DOHH2 (cell line): ENCODE measurements around the gene IL32.

Experiments
- H3F3A ChIP-seq: fragments of 200-600 bp; sonication (generic), shearing (Covaris generic); 2 replicates; pipeline ENCODE4 v1.6.0; 2016; ENCODE audit warnings: antibody characterized with exemption, mild to moderate bottlenecking; ENCODE audit not compliant: control insufficient read depth, insufficient read depth
- H3K27ac ChIP-seq: fragments of 200-600 bp; sonication (generic); 2 replicates; pipeline ENCODE4 v1.5.1; 2014; ENCODE audit warnings: low read depth, mild to moderate bottlenecking, low read length, moderate library complexity
- H3K27me3 ChIP-seq: fragments of 200-600 bp; sonication (generic); 2 replicates; pipeline ENCODE4 v1.6.1; 2014; ENCODE audit warnings: mild to moderate bottlenecking, low read length, mixed read lengths; ENCODE audit not compliant: control insufficient read depth
- H3K36me3 ChIP-seq: fragments of 200-600 bp; sonication (generic); 2 replicates; pipeline ENCODE4 v1.6.1; 2014; ENCODE audit warnings: mild to moderate bottlenecking, low read length, moderate library complexity, mixed read lengths; ENCODE audit not compliant: control insufficient read depth
- H3K4me1 ChIP-seq: fragments of 200-600 bp; sonication (generic); 2 replicates; pipeline ENCODE4 v1.6.1; 2014; ENCODE audit warnings: mild to moderate bottlenecking, low read length, mixed read lengths; ENCODE audit not compliant: control insufficient read depth
- H3K4me2 ChIP-seq: fragments of 200-600 bp; sonication (generic); 2 replicates; pipeline ENCODE4 v1.6.0; 2014; ENCODE audit warnings: mild to moderate bottlenecking, low read length, moderate library complexity
- H3K4me3 ChIP-seq: fragments of 200-600 bp; sonication (generic); 2 replicates; pipeline ENCODE4 v1.5.1; 2014; ENCODE audit warnings: mild to moderate bottlenecking, low read length, mixed read lengths
- H3K79me2 ChIP-seq: fragments of 200-600 bp; sonication (generic); 2 replicates; pipeline ENCODE4 v1.6.1; 2014; ENCODE audit warnings: mild to moderate bottlenecking, low read length, mixed read lengths; ENCODE audit not compliant: control insufficient read depth
- H3K9me2 ChIP-seq: fragments of 200-600 bp; sonication (generic); replicated peaks from 2 replicates; pipeline ENCODE4 v1.6.1; 2014; ENCODE audit warnings: mild to moderate bottlenecking, low read length, mixed read lengths; ENCODE audit not compliant: control insufficient read depth
- H3K9me3 ChIP-seq: fragments of 200-600 bp; sonication (generic); 2 replicates; pipeline ENCODE4 v1.6.1; 2014; ENCODE audit warnings: antibody characterized with exemption, low read length, mixed read lengths; ENCODE audit not compliant: control insufficient read depth, insufficient read depth
- H4K20me1 ChIP-seq: fragments of 200-600 bp; sonication (generic); 2 replicates; pipeline ENCODE4 v1.6.0; 2014; ENCODE audit warnings: low read depth, mild to moderate bottlenecking, antibody characterized with exemption, low read length, moderate library complexity; ENCODE audit not compliant: control insufficient read depth, insufficient read depth
- CTCF ChIP-seq: fragments of 200-600 bp; sonication (generic); IDR thresholded peaks from one replicate; pipeline ENCODE4 v1.5.1; 2014; ENCODE audit warnings: antibody characterized with exemption, mild to moderate bottlenecking, low read depth, low read length; ENCODE audit not compliant: poor library complexity, severe bottlenecking
- EZH2phosphoT487 ChIP-seq: fragments of 200-600 bp; sonication (generic); IDR thresholded peaks from 2 replicates; pipeline ENCODE4 v1.6.1; 2017; ENCODE audit warnings: borderline replicate concordance, mild to moderate bottlenecking, antibody characterized with exemption, low read length, moderate library complexity, mixed read lengths

IL32 gene

GRCh38 chr16:3065069-3065741 lies at the start of gene IL32:
IL32 (plus strand) TSS chr16:3065640; CDS start chr16:3065812, 172 bp downstream.
- Histone ChIP-seq H3K4me3 (no peak within 1 kb of the TSS), H3K4me2 (no peak within 1 kb of the TSS), H3K36me3 (no peaks in the 10 kb centered on the region), H3K9me2 (no peaks in the 10 kb centered on the region), H3K4me1 (no peaks in the 10 kb centered on the region), H3F3A (no peaks in the 10 kb centered on the region), H3K27me3 (no peaks in the 10 kb centered on the region), H4K20me1 (no peaks in the 10 kb centered on the region), H3K9me3 (no peaks in the 10 kb centered on the region), H3K27ac (no peak within 1 kb of the TSS), H3K79me2 (no peaks in the 10 kb centered on the region)
- TF ChIP-seq CTCF = no peak
- no peak for TF ChIP-seq EZH2phosphoT487

- Histone ChIP-seq H3K4me2 (no peak overlapping the region), H3K4me3 (no peak overlapping the region), H3K79me2 (no peaks in the 10 kb centered on the region), H3K9me2 (no peaks in the 10 kb centered on the region), H3K27ac (no peak overlapping the region), H3F3A (no peaks in the 10 kb centered on the region), H4K20me1 (no peaks in the 10 kb centered on the region), H3K36me3 (no peaks in the 10 kb centered on the region), H3K4me1 (peaks cover 11% of the 10 kb centered on the region), H3K27me3 (peaks cover 8% of the 10 kb centered on the region), H3K9me3 (no peaks in the 10 kb centered on the region)
- no peak for TF ChIP-seq CTCF
- no peak for TF ChIP-seq EZH2phosphoT487
Measured at GRCh38 chr16:3015865-3016521, 49.4 kb upstream of the IL32 start.

GRCh38 chr16:3017344-3017743 lies 48.1 kb upstream of the IL32 start:
- H3K4me2 ChIP-seq = no peak overlapping the region
- no peak for TF ChIP-seq EZH2phosphoT487
- TF ChIP-seq CTCF = no peak
- no peak overlapping the region for H3K27ac ChIP-seq

More at GRCh38 chr16:3017344-3017743, 48.1 kb upstream of the IL32 start:
- Histone ChIP-seq H3K9me3 (no peaks in the 10 kb centered on the region), H3K9me2 (no peaks in the 10 kb centered on the region), H3K4me3 (no peak overlapping the region), H3K4me1 (peaks cover 23% of the 10 kb centered on the region), H3K27me3 (no peaks in the 10 kb centered on the region; the same call in 1 of the 2 replicates), H3K79me2 (no peaks in the 10 kb centered on the region), H3K36me3 (no peaks in the 10 kb centered on the region), H4K20me1 (no peaks in the 10 kb centered on the region), H3F3A (peaks cover 9% of the 10 kb centered on the region; the same call in 1 of the 2 replicates)
